SJSA1 (cell line): ENCODE measurements around the gene ATP6V0C. TPM values are rescaled to one million over a fixed set of nuclear protein-coding genes. Genes with fewer than 3 reads are reported as not detected.
"Not testable (repeated sequence)": the region's sequence is repeated elsewhere in the genome, so short reads cannot be mapped to it uniquely, and the experiment has no call there.

ENCODE experiments used
- DNase-seq, 2 experiments: peaks; one replicate each; pipeline ENCODE4 v3.0.0-alpha.2; 2015 to 2020; ENCODE audit warnings: low spot score in 2 of 2, low read depth in 1 of 2
- H3K27ac ChIP-seq: fragments of 250-450 bp; sonication (Bioruptor Pico); 2 replicates; pipeline ENCODE4 v1.5.1; 2020; ENCODE audit warnings: mild to moderate bottlenecking, moderate library complexity
- H3K27me3 ChIP-seq: fragments of 250-450 bp; sonication (Bioruptor Pico); replicated peaks from 2 replicates; pipeline ENCODE4 v1.5.1; 2020; ENCODE audit warnings: mild to moderate bottlenecking, moderate library complexity
- H3K36me3 ChIP-seq: fragments of 250-450 bp; sonication (Bioruptor Pico); 2 replicates; pipeline ENCODE4 v1.5.1; 2020; ENCODE audit warnings: mild to moderate bottlenecking
- H3K4me1 ChIP-seq: fragments of 250-450 bp; sonication (Bioruptor Pico); replicated peaks from 2 replicates; pipeline ENCODE4 v1.6.1; 2021; ENCODE audit warnings: mild to moderate bottlenecking
- H3K4me3 ChIP-seq: fragments of 250-450 bp; sonication (Bioruptor Pico); 2 replicates; pipeline ENCODE4 v1.5.1; 2020; ENCODE audit warnings: mild to moderate bottlenecking
- H3K9me3 ChIP-seq: fragments of 250-450 bp; sonication (Bioruptor Pico); replicated peaks from 2 replicates; pipeline ENCODE4 v1.5.1; 2020; ENCODE audit warnings: mild to moderate bottlenecking
- total RNA-seq: library from RNA; depleted of rRNA; stranded (reverse); fragments of >200 nt; shearing (Covaris generic); gene quantifications from 2 replicates; pipeline ENCODE4 v1.2.3, GENCODE V29; 2014

ATP6V0C gene
- total RNA-seq, 1 experiment from 2014 or later, result 44.6 TPM

- H3K27me3 ChIP-seq, result 0 out of 2 replicates have a peak, but pooled peaks cover 3% of the 10 kb centered on the region
- peaks cover 68% of the 10 kb centered on the region for H3K4me1 ChIP-seq
- H3K4me3 ChIP-seq, result peak overlapping the region; percentile 16
- H3K27ac ChIP-seq, result no peak overlapping the region
- peaks cover 8% of the 10 kb centered on the region for H3K36me3 ChIP-seq
- no peaks in the 10 kb centered on the region; the same call in 1 of the 2 replicates for H3K9me3 ChIP-seq
- DNase-seq, result no peak
Observed at GRCh38 chr16:2471653-2472487, 41.9 kb upstream of the ATP6V0C start.

- Histone ChIP-seq H3K9me3 (no peaks in the 10 kb centered on the region; the same call in 1 of the 2 replicates), H3K36me3 (peaks cover 8% of the 10 kb centered on the region), H3K4me3 (no peak overlapping the region), H3K4me1 (peaks cover 62% of the 10 kb centered on the region), H3K27me3 (0 out of 2 replicates have a peak, but pooled peaks cover 3% of the 10 kb centered on the region), H3K27ac (no peak overlapping the region)
- no peak for DNase-seq
Observed at GRCh38 chr16:2472488-2472864, 41.3 kb upstream of the ATP6V0C start.

- Histone ChIP-seq H3K4me1 (peaks cover 57% of the 10 kb centered on the region), H3K9me3 (no peaks in the 10 kb centered on the region; the same call in 1 of the 2 replicates), H3K27ac (no peak overlapping the region), H3K36me3 (peaks cover 8% of the 10 kb centered on the region), H3K27me3 (0 out of 2 replicates have a peak, but pooled peaks cover 3% of the 10 kb centered on the region), H3K4me3 (no peak overlapping the region)
- no peak for DNase-seq
Observed at GRCh38 chr16:2472885-2473445, 40.8 kb upstream of the ATP6V0C start.

- H3K9me3 ChIP-seq, result no peaks in the 10 kb centered on the region; the same call in 1 of the 2 replicates
- DNase-seq, result no peak
- H3K4me1 ChIP-seq, result peaks cover 52% of the 10 kb centered on the region
- H3K27me3 ChIP-seq, result 0 out of 2 replicates have a peak, but pooled peaks cover 3% of the 10 kb centered on the region
- peak overlapping the region; percentile 81 for H3K4me3 ChIP-seq
- H3K36me3 ChIP-seq, result peaks cover 8% of the 10 kb centered on the region
- H3K27ac ChIP-seq, result no peak overlapping the region
Observed at GRCh38 chr16:2473446-2473926, 40.3 kb upstream of the ATP6V0C start.

GRCh38 chr16:2473999-2474876 lies 39.5 kb upstream of the ATP6V0C start:
- H3K36me3 ChIP-seq, result peaks cover 8% of the 10 kb centered on the region
- peak overlapping the region; percentile 51; the same call in 1 of the 2 replicates for H3K27ac ChIP-seq
- 0 out of 2 replicates have a peak, but pooled peaks cover 3% of the 10 kb centered on the region for H3K27me3 ChIP-seq
- peak overlapping the region; percentile 81 for H3K4me3 ChIP-seq
- peak in 1 of 2 experiments; percentile 79 for DNase-seq
- no peaks in the 10 kb centered on the region; the same call in 1 of the 2 replicates for H3K9me3 ChIP-seq
- H3K4me1 ChIP-seq, result peaks cover 44% of the 10 kb centered on the region

GRCh38 chr16:2474877-2475412 lies 38.8 kb upstream of the ATP6V0C start, which contains the start of gene TBC1D24:
TSS of gene TBC1D24 (plus strand) at chr16:2475127. CDS start at chr16:2496149, 21,022 bp downstream.
- Histone ChIP-seq H3K36me3 (peaks cover 8% of the 10 kb centered on the region), H3K27ac (peak within 1 kb of the TSS; percentile 51; the same call in 1 of the 2 replicates), H3K27me3 (0 out of 2 replicates have a peak, but pooled peaks cover 3% of the 10 kb centered on the region), H3K4me1 (peaks cover 37% of the 10 kb centered on the region), H3K9me3 (no peaks in the 10 kb centered on the region; the same call in 1 of the 2 replicates), H3K4me3 (peak within 1 kb of the TSS; percentile 81)
- DNase-seq, result peak; percentile 55 to 88

- peak overlapping the region; percentile 81 for H3K4me3 ChIP-seq
- 0 out of 2 replicates have a peak, but pooled peaks cover 3% of the 10 kb centered on the region for H3K27me3 ChIP-seq
- no peak overlapping the region for H3K27ac ChIP-seq
- peaks cover 33% of the 10 kb centered on the region for H3K4me1 ChIP-seq
- no peaks in the 10 kb centered on the region; the same call in 1 of the 2 replicates for H3K9me3 ChIP-seq
- DNase-seq, result no peak
- peaks cover 8% of the 10 kb centered on the region for H3K36me3 ChIP-seq
Observed at GRCh38 chr16:2475413-2476344, 38.1 kb upstream of the ATP6V0C start.

GRCh38 chr16:2476345-2476720 lies 37.4 kb upstream of the ATP6V0C start:
- peaks cover 29% of the 10 kb centered on the region for H3K4me1 ChIP-seq
- H3K36me3 ChIP-seq, result peaks cover 8% of the 10 kb centered on the region
- 0 out of 2 replicates have a peak, but pooled peaks cover 3% of the 10 kb centered on the region for H3K27me3 ChIP-seq
- no peak overlapping the region for H3K27ac ChIP-seq
- H3K9me3 ChIP-seq, result no peaks in the 10 kb centered on the region; the same call in 1 of the 2 replicates
- H3K4me3 ChIP-seq, result no peak overlapping the region
- DNase-seq, result no peak

- H3K4me1 ChIP-seq, result peaks cover 25% of the 10 kb centered on the region
- no peaks in the 10 kb centered on the region; the same call in 1 of the 2 replicates for H3K9me3 ChIP-seq
- no peak overlapping the region for H3K4me3 ChIP-seq
- H3K27ac ChIP-seq, result no peak overlapping the region
- peaks cover 8% of the 10 kb centered on the region for H3K36me3 ChIP-seq
- 0 out of 2 replicates have a peak, but pooled peaks cover 1% of the 10 kb centered on the region for H3K27me3 ChIP-seq
- DNase-seq, result no peak
Observed at GRCh38 chr16:2476741-2477140, 37.0 kb upstream of the ATP6V0C start.

- H3K27ac ChIP-seq, result no peak overlapping the region
- no peaks in the 10 kb centered on the region for H3K27me3 ChIP-seq
- peaks cover 19% of the 10 kb centered on the region for H3K4me1 ChIP-seq
- DNase-seq, result no peak
- H3K4me3 ChIP-seq, result no peak overlapping the region
- H3K36me3 ChIP-seq, result peaks cover 8% of the 10 kb centered on the region
- H3K9me3 ChIP-seq, result no peaks in the 10 kb centered on the region; the same call in 1 of the 2 replicates
Observed at GRCh38 chr16:2477327-2477726, 36.4 kb upstream of the ATP6V0C start.

- no peak overlapping the region for H3K27ac ChIP-seq
- H3K27me3 ChIP-seq, result no peaks in the 10 kb centered on the region
- peaks cover 8% of the 10 kb centered on the region for H3K36me3 ChIP-seq
- no peak for DNase-seq
- H3K4me3 ChIP-seq, result no peak overlapping the region
- peaks cover 18% of the 10 kb centered on the region for H3K4me1 ChIP-seq
- no peaks in the 10 kb centered on the region; the same call in 1 of the 2 replicates for H3K9me3 ChIP-seq
Observed at GRCh38 chr16:2478279-2478678, 35.5 kb upstream of the ATP6V0C start.

GRCh38 chr16:2479996-2480395 lies 33.8 kb upstream of the ATP6V0C start:
- not testable (repeated sequence) for H3K9me3 ChIP-seq, H3K4me1 ChIP-seq, H3K4me3 ChIP-seq, H3K36me3 ChIP-seq, DNase-seq, H3K27me3 ChIP-seq, H3K27ac ChIP-seq
